EL (cell line): ENCODE measurements around the gene EP400.
A peak's percentile ranks its signal among the peaks of the same experiment; 100 is the strongest.

ENCODE experiments used
- DNase-seq: peaks from one replicate; pipeline ENCODE4 v3.0.0-alpha.2; 2016

The EP400 gene

GRCh38 chr12:131990066-131990979 lies 40.6 kb downstream of the EP400 start:
- no peak for DNase-seq

GRCh38 chr12:131990980-131991305 lies 41.2 kb downstream of the EP400 start:
- no peak for DNase-seq

DNA sequence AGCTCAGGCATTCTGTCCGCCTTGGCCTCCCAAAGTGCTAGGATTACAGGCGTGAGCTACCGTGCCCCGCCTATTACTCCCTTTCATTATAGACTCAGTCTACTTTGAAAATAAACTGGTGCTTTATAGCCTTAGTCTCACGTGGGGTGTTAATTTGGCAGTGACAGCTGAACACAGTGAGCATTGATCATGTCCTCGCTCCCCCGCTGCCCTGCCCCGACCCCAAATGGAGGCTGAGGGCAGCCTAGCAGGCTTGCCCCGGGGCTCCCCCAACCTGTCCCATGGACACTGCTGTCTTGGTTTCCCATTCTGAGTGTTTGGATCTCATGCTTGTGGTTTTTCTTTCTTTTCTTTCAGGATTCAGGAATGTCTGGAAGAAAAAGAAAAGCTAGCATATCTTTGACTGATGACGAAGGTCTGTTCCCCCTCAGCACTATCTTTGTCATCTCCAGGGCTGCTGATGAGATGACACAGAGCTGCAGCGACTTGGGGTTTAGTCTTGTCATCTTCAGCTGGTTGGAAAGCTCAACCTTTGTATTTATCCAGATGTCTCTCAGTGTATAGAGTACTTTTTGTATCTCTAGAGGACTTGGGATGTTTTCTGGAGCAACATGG lies 42.2 kb downstream of the EP400 start:
- no peak for DNase-seq

GRCh38 chr12:131994589-131994988 lies 44.8 kb downstream of the EP400 start:
- no peak for DNase-seq

- no peak for DNase-seq
Measured at GRCh38 chr12:132000286-132000872, 50.6 kb downstream of the EP400 start.

GRCh38 chr12:132003846-132004245 lies 54.1 kb downstream of the EP400 start:
- peak; percentile 86 for DNase-seq

GRCh38 chr12:132004946-132005345 lies 55.2 kb downstream of the EP400 start:
- no peak for DNase-seq

DNA sequence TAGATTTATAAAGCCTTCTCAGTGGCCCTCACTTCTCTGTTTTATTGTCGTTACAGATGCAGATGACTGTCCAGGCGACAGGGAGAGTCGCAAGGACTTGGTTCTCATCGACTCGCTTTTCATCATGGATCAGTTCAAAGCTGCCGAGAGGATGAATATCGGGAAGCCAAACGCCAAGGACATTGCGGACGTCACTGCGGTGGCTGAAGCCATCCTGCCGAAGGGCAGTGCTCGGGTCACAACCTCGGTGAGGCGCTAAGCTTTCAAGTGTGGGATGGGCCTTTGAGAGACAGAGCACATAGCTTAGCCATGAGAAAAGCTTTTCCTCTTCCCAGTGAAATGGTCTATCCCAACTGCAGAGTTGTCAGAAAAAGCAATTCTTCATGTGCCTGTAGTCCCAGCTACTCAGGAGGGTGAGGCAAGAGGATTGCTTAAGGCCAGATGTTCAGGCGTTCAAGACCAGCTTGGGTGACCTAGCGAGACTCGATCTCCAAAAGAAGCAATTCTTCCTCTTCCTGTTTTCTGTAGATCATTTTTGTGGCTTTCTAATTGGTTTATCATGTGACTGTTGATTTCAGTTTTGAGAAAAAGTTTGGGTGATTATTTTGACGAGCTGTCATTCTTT lies 56.4 kb downstream of the EP400 start:
- DNase-seq, result no peak

GRCh38 chr12:132007041-132007440 lies 57.3 kb downstream of the EP400 start:
- no peak for DNase-seq

DNA sequence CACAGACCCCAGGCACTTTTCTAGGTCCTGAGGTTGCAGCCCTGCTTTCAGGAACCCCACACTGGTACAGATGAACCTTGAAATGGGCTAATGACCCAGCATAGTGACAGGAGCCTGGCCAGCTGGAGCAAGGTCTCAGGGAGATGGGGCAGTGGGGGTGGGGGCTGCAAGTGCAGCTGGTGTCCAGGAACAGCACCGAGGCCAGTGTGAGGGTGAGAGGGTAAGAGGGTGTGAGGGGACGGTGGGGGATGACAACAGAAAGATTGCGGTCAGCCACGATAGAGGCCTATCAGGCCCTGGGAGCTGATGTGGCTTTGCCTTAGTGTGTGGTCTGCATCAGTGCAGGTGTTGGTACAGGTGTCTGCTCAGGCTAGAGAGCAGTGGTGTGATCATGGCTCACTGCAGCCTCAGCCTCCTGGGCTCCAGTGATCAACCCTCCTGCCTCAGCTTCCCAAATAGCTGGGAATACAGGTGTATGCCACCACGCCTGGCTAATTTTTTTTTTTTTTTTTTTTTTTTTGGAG lies 59.7 kb downstream of the EP400 start:
- DNase-seq, result no peak

DNA sequence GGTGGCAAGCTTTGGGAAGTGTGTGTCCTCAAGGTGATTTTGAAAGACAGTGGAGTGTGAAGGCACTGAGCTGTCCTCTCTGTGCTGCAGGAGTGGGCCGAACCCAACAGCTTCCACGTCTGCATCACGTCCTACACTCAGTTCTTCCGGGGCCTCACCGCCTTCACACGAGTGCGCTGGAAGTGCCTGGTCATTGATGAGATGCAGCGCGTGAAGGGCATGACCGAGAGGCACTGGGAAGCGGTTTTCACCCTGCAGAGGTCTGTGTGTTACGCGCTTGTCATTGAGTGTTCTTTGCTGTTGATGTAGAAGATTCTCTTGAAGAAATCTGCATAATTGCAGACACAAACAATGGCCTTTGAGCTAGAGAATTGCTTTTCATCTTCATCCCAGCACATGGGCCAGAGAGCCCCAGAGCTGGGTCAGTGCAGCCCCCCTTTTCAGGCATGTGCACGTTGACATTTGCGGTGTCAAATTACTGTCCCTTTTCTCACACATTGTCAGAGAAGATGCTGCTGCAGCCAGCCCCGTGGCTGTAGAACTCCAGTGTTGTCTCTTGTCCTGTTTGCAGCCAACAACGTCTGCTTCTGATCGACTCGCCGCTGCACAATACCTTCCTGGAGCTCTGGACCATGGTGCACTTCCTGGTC lies 63.3 kb downstream of the EP400 start:
- DNase-seq, result no peak

GRCh38 chr12:132014092-132014914 lies 64.6 kb downstream of the EP400 start:
- DNase-seq, result peak; percentile 51

GRCh38 chr12:132014915-132015280 lies 65.2 kb downstream of the EP400 start:
- DNase-seq, result no peak

GRCh38 chr12:132015686-132016430 lies 66.1 kb downstream of the EP400 start:
- no peak for DNase-seq

GRCh38 chr12:132018193-132018916 lies 68.6 kb downstream of the EP400 start:
- peak; percentile 17 for DNase-seq

DNA sequence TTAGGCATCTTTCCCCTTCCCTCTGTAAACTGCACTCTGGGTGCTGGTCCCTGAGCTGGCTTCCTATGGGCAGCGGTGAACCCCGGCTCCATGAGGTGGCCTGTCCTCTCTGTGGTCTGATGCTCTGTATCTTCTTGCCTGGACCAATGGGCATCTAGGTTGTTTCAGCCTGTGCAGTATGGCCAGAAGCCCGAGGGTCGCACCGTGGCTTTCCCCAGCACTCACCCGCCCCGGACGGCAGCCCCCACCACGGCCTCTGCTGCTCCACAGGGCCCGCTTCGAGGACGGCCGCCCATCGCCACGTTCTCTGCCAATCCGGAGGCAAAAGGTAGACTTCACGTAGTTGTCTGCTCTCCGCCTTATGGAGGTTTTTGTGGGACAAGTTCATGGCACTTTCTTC lies 70.1 kb downstream of the EP400 start:
- no peak for DNase-seq

DNA sequence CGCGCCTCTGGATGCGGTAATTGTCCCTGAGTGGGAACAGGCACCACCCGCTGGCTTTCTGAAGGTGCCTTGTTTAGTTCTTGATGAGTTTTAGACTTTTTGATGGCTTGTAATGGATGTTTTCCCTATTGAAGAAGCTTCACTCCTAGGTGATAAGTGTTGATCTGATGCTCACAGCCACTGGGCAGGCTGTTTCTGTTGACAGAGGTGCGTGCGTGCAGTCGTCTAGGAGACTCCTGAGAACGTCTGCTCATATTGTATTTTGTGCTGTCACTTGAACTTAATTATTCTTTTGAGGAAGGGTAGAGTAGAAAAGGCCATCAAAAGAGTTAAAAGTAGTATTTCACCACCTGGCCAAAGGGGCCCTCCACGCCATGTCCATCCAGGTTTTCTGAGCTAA lies 70.5 kb downstream of the EP400 start:
- DNase-seq, result no peak

GRCh38 chr12:132021031-132021871 lies 71.5 kb downstream of the EP400 start:
- no peak for DNase-seq

GRCh38 chr12:132021965-132022364 lies 72.2 kb downstream of the EP400 start:
- DNase-seq, result no peak

DNA sequence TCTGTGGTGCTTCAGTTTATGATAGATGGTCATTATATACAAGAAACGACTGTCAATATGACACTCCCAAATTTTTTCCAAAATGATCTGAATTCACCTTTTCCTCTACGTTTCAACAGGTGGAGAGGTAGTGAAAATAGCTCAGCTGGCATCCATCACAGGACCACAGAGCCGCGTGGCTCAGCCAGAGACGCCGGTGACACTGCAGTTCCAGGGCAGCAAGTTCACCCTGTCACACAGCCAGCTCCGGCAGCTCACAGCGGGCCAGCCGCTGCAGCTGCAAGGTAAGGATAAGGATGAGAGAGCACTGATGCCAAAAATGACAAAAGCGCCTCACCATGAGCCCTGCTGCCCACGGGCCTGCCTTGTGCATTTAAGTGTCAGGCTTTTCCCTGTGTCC lies 73.9 kb downstream of the EP400 start:
- no peak for DNase-seq
